Esophagus squamous epithelium (tissue), 5 donors: ENCODE results near the gene CCL5. TPM values are rescaled to one million over a fixed set of nuclear protein-coding genes. Genes with fewer than 3 reads are reported as not detected.

Experiments used
- DNase-seq: peaks from one replicate; lab custom pipeline; 2025; lab: John Stamatoyannopoulos, UW
- H3K27ac ChIP-seq, 4 donors: fragments of 200-600 bp; sonication (generic); one replicate each; pipeline ENCODE4 v1.5.1; 2016 to 2019; ENCODE audit warnings: mild to moderate bottlenecking in 1 of 4
- H3K27me3 ChIP-seq, 4 donors: fragments of 200-600 bp; sonication (generic); 1 replicate in 3 of 4; 2 replicates in 1 of 4; pipeline versions ENCODE4 v1.5.1 to v1.6.0; 2017 to 2021; ENCODE audit warnings: antibody characterized with exemption in 1 of 4
- H3K36me3 ChIP-seq, 3 donors: fragments of 200-600 bp; sonication (generic); one replicate each; pipeline ENCODE4 v1.5.1; 2016 to 2019
- H3K4me1 ChIP-seq, 3 donors: fragments of 200-600 bp; sonication (generic); one replicate each; pipeline ENCODE4 v1.5.1; 2017 to 2019
- H3K4me3 ChIP-seq, 4 donors: fragments of 200-600 bp; sonication (generic); 1 replicate in 3 of 4; 2 replicates in 1 of 4; pipeline ENCODE4 v1.5.1; 2016 to 2019; ENCODE audit warnings: mild to moderate bottlenecking in 2 of 4, moderate library complexity in 1 of 4
- H3K9me3 ChIP-seq, 3 donors: fragments of 200-600 bp; sonication (generic); one replicate each; pipeline ENCODE4 v1.5.1; 2016 to 2019
- CTCF ChIP-seq, 6 experiments: fragments of 450-650 bp in 4 of 6; fragments of 200-600 bp in 2 of 6; sonication (generic) in 2 of 6; IDR thresholded peaks; one replicate each; pipeline ENCODE4 v1.5.1; 2016 to 2019; ENCODE audit warnings: antibody characterized with exemption in 6 of 6, mild to moderate bottlenecking in 4 of 6, moderate library complexity in 4 of 6
- POLR2A ChIP-seq, 4 donors: fragments of 450-650 bp; IDR thresholded peaks; one replicate each; pipeline ENCODE4 v1.6.1; 2017; ENCODE audit warnings: antibody characterized with exemption in 4 of 4, mild to moderate bottlenecking in 4 of 4, moderate library complexity in 3 of 4
- WGBS, 2 donors: methylation state at CpG; one replicate each; pipeline ENCODE4 v1.1.5; 2018; 5-methylcytosine and 5-hydroxymethylcytosine counted together
- intact Hi-C: fragments of 100-400 bp; cut with DNase I; formaldehyde crosslinking; loops from one replicate; pipeline ENCODE4 v1.15.0; 2022
- total RNA-seq, 4 donors: library from RNA; depleted of rRNA; stranded (reverse); fragments of >200 nt; gene quantifications; one replicate each; pipeline ENCODE4 v1.1.0, GENCODE V29; 2016
- donor health status: DM: yes; HTN: yes; CAD: no.

CCL5 gene
- total RNA-seq, 4 donors from 2014 or later: 1.5 to 25.2 (median 2.8) TPM

GRCh38 chr17:35868737-35869136, 11.4 kb downstream of the CCL5 start, which contains the start of gene HEATR9:
Gene HEATR9, minus strand, starts transcription at chr17:35868891. Its CDS starts 149 bp downstream, at chr17:35868742.
- TF ChIP-seq CTCF (IDR thresholded peaks at IDR 0.05) (no peak), POLR2A (IDR thresholded peaks at IDR 0.05) (no peak)
- H3K36me3 ChIP-seq: no peaks in the 10 kb centered on the region
- intact Hi-C loops: no loop called here
- 83 to 86% methylated on average over 2 to 3 of the region's 3 CpGs for WGBS, 2 donors
- H3K27me3 ChIP-seq: no peaks in the 10 kb centered on the region
- DNase-seq: no peak
- peaks cover 0 to 8% (median 0%) of the 10 kb centered on the region in 3 donors for H3K4me1 ChIP-seq
- no peak within 1 kb of the TSS for H3K27ac ChIP-seq
- no peaks in the 10 kb centered on the region for H3K9me3 ChIP-seq
- no peak within 1 kb of the TSS for H3K4me3 ChIP-seq

GRCh38 chr17:35867574-35867973, 12.6 kb downstream of the CCL5 start:
- Histone ChIP-seq H3K4me3 (no peak overlapping the region), H3K27me3 (no peaks in the 10 kb centered on the region), H3K4me1 (peaks cover 0 to 8% (median 0%) of the 10 kb centered on the region in 3 donors), H3K27ac (no peak overlapping the region), H3K9me3 (no peaks in the 10 kb centered on the region), H3K36me3 (no peaks in the 10 kb centered on the region)
- no peak for DNase-seq
- TF ChIP-seq CTCF (IDR thresholded peaks at IDR 0.05) (no peak), POLR2A (IDR thresholded peaks at IDR 0.05) (no peak)
- intact Hi-C loops: no loop called here
- WGBS, 2 donors: 97 to 98% methylated on average over 3 of the region's 3 CpGs

GRCh38 chr17:35866341-35866950, 13.7 kb downstream of the CCL5 start:
- no peak for DNase-seq
- intact Hi-C loops: no loop called here
- H3K4me1 ChIP-seq: peaks cover 0 to 8% (median 0%) of the 10 kb centered on the region in 3 donors
- WGBS, 2 donors: 100% methylated on average over 1 of the region's 1 CpG
- H3K9me3 ChIP-seq: no peaks in the 10 kb centered on the region
- no peaks in the 10 kb centered on the region for H3K27me3 ChIP-seq
- TF ChIP-seq CTCF (IDR thresholded peaks at IDR 0.05) (no peak), POLR2A (IDR thresholded peaks at IDR 0.05) (no peak)
- H3K36me3 ChIP-seq: no peaks in the 10 kb centered on the region
- no peak overlapping the region for H3K27ac ChIP-seq
- no peak overlapping the region for H3K4me3 ChIP-seq

GRCh38 chr17:35865412-35866340, 14.5 kb downstream of the CCL5 start:
- Histone ChIP-seq H3K27ac (no peak overlapping the region), H3K9me3 (no peaks in the 10 kb centered on the region), H3K4me1 (peaks cover 0 to 8% (median 0%) of the 10 kb centered on the region in 3 donors), H3K4me3 (no peak overlapping the region), H3K36me3 (no peaks in the 10 kb centered on the region), H3K27me3 (no peaks in the 10 kb centered on the region)
- no peak for DNase-seq
- TF ChIP-seq CTCF (IDR thresholded peaks at IDR 0.05): no peak
- TF ChIP-seq POLR2A (IDR thresholded peaks at IDR 0.05): no peak
- intact Hi-C loops: no loop called here
- 50 to 52% methylated on average over 3 of the region's 3 CpGs for WGBS, 2 donors

- no peaks in the 10 kb centered on the region for H3K27me3 ChIP-seq
- TF ChIP-seq POLR2A (IDR thresholded peaks at IDR 0.05) (no peak), CTCF (IDR thresholded peaks at IDR 0.05) (no peak)
- H3K27ac ChIP-seq: no peak overlapping the region
- peaks cover 0 to 8% (median 0%) of the 10 kb centered on the region in 3 donors for H3K4me1 ChIP-seq
- no peak overlapping the region for H3K4me3 ChIP-seq
- 94% methylated on average over 7 of the region's 7 CpGs; no CpG with 5 or more reads in 1 of the 2 donors for WGBS, 2 donors
- H3K36me3 ChIP-seq: no peaks in the 10 kb centered on the region
- no peaks in the 10 kb centered on the region for H3K9me3 ChIP-seq
- DNase-seq: no peak
- intact Hi-C loops: no loop called here
Measured at GRCh38 chr17:35864853-35865252, 15.3 kb downstream of the CCL5 start.
